GM10266 (cell line): Measurements from ENCODE around the gene CCSER2.

Experiments
- DNase-seq: peaks from one replicate; pipeline ENCODE4 v3.0.0; 2012; ENCODE audit errors: extremely low spot score
- TF ChIP-seq, protein P1 (sequence below): IDR thresholded peaks from 2 replicates; pipeline ENCODE4 v1.5.1; 2012; ENCODE audit warnings: mild to moderate bottlenecking, low read depth; ENCODE audit not compliant: control insufficient read depth, insufficient read depth; ENCODE audit errors: missing control alignments

CCSER2 gene

DNA sequence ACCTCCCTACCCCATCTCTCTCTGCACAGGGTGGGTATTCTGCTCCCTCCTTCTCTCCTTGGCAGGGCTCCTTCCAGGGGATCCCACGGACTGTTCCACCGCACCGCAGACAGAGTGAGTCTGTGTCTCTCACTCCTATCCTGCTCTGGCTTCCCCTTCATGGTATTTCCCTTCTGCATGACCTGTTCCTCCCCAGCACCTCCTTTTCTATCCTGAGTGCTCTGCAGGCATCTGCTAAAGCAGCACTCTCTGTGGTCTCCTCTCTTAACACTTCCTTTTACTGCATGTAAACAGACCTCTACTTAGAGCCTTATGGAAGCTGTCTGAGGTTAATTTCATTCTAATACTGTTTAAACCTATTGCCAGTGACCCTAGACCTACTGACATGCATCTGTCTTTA is 171.5 kb downstream of the CCSER2 start:
- TF ChIP-seq, protein P1, sequence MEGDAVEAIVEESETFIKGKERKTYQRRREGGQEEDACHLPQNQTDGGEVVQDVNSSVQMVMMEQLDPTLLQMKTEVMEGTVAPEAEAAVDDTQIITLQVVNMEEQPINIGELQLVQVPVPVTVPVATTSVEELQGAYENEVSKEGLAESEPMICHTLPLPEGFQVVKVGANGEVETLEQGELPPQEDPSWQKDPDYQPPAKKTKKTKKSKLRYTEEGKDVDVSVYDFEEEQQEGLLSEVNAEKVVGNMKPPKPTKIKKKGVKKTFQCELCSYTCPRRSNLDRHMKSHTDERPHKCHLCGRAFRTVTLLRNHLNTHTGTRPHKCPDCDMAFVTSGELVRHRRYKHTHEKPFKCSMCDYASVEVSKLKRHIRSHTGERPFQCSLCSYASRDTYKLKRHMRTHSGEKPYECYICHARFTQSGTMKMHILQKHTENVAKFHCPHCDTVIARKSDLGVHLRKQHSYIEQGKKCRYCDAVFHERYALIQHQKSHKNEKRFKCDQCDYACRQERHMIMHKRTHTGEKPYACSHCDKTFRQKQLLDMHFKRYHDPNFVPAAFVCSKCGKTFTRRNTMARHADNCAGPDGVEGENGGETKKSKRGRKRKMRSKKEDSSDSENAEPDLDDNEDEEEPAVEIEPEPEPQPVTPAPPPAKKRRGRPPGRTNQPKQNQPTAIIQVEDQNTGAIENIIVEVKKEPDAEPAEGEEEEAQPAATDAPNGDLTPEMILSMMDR = no peak
- DNase-seq = peak; percentile 8

DNA sequence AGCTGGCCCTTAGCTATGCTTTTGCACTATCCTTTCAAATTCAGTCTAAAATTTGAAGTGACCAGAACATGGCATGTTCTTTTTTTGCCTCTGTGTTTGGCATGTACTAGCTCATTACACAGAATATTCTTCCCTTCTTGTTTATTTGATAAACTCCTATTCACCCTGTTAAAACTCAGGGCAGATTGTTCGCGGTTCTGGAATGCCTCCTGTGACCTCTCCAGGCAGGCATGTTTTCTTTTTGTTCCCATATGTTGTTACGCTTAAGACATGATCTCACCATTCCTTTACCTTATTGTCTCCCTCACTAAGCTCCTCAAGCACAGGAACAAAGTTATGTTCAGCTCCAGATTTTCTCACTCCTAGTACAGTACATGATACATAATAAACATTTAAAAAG is 181.7 kb downstream of the CCSER2 start:
- TF ChIP-seq, protein P1 = no peak
- no peak for DNase-seq

DNA sequence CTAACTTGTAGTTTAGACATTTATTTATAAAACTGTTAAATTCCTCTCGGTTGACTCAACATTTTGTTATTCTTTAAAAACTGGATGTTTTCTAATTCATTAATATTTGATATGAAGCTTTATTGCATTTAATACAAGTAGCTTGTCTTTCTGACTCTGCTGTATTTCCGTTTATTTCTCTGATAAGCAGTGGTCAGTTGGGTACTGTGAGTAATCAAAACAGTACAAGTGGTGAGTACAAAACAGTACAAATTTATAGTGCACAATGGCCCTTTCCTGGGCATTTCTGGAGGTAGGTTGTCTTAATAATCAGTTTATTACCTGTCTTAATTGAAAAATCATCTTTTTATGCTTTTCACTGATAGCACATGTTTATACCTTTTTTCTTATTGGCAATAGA is 182.7 kb downstream of the CCSER2 start:
- TF ChIP-seq, protein P1 = no peak

DNA sequence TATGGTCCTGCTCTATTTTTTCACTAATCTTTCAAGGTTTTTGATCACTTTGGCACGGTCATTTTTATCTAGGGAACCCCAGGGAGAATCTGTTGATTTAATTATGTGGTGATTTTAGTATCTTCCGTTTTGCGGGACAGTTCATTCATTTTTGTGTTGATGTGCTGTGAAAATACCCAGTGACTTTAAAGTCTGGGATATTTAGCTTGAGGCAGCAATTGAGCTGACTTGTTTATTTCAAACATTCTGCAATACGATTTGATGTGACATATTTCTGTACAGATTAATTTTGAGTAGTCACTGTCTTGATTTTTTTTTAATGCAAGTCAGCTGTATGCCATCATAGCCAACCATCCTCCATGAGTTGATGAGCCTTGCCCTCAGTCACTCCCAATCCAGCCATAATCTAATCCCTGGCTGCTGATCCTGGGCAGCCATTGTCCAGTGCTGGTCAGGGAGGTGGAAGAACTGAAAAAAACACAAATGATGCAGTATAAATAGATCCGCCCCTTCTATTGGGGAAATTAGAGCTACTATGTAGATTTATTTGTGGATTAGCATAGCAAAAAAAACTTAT is 183.4 kb downstream of the CCSER2 start:
- TF ChIP-seq, protein P1 = no peak
- no peak for DNase-seq

More for the DNA sequence above, 182.7 kb downstream of the CCSER2 start:
- no peak for DNase-seq

DNA sequence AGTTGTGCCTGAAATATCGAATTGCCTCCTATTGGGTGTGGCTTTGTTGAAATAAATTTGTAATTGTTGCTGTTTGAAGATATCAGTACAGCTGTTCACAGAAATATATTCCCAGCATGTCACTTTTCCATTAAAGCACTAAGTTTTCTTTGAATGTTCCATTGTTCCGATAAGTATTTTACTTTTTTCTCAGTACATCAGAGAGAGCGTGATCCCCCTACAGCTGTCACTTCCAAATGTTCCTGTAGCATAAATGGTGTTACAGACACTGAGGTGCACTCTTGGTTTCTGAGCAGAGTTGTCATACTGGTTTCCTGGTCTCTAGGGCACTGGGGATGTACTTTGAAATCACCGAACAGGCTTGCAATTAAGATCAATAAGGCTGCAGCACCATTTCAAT is 189.2 kb downstream of the CCSER2 start:
- no peak for DNase-seq
- TF ChIP-seq, protein P1 = no peak

DNA sequence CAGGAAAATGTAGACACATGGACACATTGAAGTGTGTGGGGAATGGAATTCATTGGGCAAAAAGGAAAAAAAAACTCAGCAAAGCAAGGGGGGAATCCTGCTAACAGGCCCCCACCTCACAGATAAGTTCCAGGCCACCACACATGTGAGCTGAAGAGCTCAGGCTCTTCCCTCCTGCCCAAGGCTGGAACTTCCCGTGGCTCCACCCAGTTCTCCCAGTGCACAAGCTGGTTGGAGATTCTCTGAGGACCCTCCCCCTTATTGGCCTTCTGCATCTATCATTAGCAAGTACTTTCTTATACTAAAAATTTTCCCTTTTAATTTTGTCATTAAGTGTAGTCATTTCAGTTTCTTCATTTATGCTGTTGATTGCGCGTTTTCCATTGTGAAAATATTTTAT is 190.8 kb downstream of the CCSER2 start:
- TF ChIP-seq, protein P1 = no peak
- DNase-seq = no peak

DNA sequence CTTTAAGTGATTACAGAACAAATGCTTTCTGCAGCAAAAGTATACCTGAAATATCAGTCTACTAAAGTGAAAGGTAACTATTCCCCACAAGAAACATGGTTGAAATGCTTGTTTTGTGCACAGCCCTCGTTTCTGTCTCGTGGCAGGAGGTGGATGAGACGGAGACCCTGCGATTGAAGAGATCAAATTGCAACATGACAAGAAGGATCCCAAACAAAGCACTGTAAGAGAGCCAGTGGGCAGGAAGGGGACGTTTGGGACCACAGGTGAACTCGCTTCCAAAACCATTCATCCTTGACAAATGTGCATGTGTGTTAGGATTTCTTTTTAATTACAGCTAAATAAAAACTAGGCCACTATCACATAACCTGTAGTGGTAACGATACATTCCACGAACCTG is 192.6 kb downstream of the CCSER2 start:
- DNase-seq = no peak
- TF ChIP-seq, protein P1 = no peak
